ENCODE results near the gene PBX4.
A peak's percentile ranks its signal among the peaks of the same experiment; 100 is the strongest.

Gene PBX4

DNA sequence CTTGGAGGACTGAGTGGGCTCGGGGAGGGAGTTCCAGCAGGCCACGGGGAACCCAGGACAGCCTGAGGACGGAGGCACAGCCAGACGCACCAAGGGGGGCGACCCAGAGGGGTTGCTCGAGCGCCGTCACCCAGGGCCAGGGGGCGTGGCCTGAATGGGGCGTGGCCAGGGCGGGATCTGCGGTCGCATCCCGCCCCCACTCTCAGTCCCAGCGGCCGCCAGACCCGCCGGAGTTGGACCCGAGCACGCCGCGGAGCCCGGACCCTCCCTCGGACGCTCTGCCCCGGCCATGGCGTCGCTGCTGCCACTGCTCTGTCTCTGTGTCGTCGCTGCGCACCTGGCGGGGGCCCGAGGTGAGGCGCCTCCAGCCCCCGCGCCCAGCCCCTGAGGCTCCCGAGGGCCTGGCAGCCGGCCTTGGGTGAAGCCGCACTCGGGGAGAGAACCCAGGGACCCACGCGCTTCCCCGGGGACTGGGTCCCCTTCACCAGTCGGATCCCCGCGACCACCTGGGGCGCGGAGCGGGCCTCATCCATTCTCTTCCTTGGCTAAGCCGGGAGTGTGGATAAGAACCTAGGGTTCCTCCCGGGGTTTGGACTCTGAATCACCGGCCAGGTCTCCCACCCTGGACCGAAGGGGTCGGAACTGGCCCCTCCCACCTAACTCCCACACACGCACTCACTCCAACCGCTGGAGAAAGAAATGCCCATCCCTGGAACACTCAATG lies 80.3 kb downstream of the PBX4 start, which contains the start of gene CILP2:
CILP2 (plus strand) TSS at position 205 of the 724 bp plus-strand sequence; CDS start at position 290, 85 bp downstream.
- DNase-seq: peak; percentile 30

DNA sequence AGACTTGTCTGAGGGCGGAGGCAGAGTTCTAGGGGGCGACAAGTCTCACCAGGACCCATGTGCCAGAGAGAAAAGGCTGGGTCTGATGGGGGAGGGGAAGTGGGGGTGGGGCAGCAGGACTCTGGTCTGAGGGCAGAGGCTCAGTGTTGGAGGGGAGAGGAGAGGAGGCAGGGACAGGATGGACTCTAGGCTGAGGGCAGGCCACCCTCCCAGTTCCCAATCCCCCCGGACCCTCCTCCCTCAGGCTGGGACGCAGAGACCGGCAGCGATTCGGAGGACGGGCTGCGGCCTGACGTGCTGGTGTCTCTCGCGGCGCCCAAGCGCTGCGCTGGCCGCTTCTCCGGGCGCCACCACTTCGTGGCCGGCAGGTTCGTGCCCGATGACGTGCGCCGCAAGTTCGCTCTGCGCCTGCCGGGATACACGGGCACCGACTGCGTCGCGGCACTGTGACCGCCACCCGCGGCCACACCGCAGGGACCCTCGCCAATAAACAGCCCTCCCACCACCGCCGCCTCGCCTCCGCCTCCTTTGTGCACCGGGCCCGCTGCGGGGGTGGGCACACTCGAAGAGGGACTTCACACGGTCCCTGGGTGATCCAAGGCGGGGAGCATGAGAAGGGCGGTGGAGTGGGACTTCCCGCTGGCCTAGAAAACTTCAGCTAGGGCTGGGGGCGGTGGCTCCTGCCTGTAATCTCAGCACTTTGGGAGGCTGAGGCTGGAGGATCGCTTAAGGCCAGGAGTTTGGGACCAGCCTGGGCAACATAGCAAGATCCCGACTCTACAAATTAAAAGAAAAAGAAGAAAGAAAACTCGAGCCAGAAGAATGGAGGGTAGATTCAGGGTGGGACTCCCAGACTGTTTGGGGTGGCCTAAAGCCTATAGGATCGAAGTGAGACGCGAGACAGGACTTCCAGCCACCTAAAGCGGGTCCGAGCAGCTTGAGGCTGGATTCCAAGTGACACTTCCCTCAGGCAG lies 81.1 kb downstream of the PBX4 start:
- DNase-seq: no peak

DNA sequence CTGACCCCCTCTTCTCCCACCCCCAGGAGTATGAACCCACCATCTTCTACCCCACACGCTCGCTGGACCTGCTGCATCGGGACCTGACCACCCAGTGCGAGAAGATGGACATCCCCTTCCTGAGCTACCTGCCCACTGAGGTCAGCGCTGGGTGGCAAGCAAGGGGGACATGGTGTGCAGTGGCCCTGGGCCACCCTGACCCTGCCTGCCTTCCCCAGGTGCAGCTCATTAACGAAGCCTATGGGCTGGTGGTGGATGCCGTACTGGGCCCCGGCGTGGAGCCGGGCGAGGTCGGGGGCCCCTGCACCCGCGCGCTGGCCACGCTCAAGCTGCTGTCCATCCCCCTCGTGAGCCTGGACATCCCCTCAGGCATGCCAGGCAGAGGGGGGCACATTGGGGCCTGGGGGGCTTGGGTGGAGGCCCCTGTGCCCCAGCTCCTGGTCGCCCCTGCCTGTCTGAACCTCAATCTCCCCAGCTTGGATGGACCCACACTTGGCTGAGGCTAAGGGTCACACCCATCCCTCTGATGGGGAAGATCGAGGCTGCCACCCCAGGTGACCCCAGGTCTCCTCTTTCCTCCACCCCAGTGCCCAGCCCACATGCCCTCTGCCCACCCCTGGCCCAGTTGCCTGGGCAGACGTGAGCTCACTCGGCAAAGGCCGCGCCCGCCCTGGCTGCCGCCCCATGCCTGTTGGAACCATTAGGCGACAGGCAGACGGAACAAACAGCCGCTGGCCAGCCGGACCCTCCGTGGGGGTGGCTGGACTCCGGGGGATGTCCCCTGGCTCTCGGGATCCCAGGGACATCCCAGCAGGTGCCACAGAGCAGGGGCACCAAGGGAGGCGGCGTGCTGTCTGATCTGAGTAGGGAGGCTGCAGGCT lies 82.9 kb downstream of the PBX4 start:
- no peak for DNase-seq

DNA sequence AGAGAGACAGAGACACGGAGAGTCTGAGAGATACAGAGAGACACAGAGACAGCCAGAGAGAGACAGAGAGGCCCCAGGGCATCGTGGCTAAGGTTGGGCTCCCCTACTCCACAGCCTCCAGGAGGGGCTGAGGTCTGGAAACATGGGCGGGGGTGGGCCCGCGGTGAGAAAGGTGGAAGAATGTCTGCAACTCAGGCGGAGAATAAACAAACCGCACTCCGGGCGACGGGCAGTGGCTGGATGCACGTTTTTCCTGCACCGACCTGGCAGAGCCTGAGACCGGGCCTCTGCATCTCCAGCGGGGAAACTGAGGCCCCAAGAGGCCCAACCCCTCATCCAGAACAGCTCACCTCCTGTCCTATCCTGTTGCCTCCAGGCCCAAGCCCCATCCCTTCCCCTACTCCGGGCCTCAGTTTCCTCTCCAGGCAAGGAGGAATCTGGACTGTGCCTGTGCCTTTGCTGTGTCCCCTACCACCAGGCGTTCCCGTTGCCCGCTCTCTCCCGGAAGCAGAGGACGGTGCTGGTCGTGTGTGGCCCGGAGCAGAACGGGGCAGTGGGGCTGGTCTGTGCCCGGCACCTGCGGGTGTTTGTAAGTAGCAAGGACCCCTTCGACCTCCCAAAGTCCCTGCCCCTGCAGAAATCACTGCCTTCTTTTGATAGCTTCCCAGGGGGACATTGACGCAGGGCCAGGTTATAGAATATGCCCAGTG lies 83.8 kb downstream of the PBX4 start:
- DNase-seq: no peak

DNA sequence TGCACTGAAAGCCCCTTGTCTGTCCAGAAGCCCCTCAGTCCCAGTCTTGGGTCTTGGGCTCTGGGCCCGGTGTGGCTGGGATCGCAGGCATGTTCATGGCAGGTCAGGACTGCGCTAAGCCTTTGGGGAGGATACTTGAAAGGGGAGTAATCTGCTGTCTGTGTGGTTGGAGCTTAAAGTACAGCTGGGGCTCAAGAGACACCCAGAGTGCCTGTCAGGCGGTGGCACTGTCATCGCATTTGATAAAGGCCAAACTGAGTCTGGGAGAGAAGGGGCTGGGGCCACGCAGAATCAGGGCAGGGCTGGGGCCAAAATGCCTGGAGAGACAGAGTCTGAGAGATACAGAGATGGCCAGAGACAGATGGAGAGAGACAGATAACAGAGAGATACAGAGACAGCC lies 84.6 kb downstream of the PBX4 start:
- no peak for DNase-seq

DNA sequence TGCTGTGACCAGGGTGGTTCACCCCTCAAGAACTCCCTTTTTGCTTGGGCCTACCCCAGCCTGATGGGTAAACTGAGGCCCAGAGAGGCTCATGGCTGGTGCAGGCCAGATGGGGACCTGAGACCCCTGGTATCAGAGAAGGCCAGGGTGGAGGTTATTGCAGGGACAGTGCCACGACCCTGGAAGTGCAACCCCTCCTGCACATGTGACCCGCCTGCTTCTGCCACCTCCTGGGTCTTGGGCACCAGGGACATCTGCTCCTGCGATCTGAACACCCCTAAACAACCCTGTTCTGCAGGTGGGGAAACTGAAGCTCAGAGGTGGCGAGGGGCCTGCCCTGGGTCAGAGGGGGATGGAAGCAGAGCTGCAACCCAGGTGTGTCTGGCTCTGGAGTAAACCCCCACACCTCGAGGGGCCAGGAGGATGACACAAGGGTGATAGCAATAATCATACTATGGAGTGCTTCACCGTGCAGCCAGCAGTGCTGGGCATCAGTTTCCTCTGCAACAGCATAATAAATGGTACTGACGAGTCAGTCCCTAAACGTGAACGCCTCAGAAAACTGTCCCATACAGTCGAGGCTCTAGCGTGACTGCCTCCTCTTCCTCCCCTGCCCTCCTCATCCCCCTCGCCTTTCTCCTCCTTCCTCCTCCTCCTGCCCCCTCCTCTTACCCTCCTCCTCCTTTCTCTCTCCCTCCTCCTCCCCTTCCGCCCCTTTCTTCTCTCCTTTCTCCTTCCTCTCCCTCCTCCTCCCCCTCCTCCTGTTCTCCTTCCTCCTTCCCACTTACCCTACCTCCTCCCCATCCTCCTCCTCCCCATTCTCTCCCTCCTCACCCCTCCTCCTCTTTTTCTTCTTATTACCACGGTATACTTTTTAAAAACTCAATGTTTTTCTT lies 85.4 kb downstream of the PBX4 start:
- no peak for DNase-seq

DNA sequence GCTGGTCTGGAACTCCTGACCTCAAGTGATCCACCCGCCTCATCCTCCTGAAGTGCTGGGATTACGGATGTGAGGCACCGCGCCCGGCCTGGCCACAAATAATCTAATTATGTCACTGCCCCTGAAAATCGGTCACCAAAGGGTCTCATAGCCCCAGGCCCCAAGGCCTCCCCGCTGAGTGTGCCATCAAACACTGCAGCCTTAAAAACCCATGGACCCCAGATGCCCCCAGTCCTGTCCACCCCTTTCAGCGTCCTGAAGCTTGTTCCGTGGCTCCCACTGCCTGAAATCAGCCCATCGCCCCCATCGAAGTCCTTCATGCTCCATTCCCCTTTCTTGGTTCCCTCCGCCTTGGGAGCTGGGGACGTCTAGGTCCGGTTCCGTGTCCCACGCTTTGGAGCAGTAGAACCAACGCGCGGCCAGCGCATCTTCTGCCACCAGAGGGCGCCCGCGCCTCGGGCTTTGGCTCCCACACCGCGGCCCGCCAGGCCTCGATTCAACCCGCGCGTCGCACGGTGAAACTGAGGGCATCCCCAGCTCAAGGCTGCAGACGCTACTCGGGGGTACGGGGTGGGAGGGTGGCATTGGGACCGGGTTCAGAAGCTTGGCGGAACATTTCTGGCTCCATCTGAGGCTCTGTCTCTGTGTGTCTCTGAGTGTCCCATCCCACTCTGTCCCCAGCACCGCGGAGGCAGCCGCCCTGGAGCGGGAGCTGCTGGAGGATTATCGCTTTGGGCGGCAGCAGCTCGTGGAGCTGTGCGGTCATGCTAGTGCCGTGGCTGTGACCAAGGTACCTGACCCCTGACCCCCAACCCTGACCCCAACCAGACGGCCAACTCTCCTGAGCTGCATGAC lies 86.3 kb downstream of the PBX4 start:
- DNase-seq: peak; percentile 85

DNA sequence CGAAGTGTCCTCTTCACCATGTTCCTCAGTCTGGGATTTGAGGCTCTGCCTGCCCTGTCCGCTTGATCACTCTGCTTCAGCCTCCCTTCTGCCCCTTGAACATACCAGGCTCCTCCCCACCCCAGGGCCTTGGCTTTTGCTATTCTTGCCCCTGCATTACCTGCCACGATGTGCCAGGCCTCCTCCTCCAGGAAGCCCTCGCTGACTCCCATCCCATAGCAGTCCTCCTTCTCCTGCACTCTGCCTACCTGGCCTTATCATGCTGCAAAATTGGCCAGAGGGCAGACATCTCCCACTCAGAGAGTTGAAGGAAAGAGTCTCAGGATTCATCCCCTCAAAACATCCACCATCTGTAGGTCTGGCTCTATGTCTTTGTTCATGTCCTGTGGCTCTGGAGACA lies 87.6 kb downstream of the PBX4 start:
- no peak for DNase-seq

DNA sequence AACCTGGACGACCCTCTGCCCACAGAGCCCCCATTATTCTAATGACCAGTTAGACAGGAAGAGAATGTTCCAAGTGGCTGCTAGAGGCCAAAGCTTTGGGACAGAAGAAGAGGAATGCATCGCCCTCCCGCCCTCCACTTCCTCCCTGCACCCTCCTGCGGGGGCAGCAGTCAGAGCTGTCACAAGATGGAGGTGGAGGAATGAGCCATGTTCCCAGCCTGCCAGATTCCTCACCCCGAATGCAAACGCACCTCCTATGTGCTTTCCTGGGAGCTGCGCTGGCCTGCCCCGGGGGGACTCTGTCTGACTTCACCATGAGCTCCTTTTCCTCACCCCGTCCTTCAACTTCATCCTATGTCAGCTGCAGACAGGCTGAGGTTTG lies 88.1 kb downstream of the PBX4 start:
- no peak for DNase-seq

DNA sequence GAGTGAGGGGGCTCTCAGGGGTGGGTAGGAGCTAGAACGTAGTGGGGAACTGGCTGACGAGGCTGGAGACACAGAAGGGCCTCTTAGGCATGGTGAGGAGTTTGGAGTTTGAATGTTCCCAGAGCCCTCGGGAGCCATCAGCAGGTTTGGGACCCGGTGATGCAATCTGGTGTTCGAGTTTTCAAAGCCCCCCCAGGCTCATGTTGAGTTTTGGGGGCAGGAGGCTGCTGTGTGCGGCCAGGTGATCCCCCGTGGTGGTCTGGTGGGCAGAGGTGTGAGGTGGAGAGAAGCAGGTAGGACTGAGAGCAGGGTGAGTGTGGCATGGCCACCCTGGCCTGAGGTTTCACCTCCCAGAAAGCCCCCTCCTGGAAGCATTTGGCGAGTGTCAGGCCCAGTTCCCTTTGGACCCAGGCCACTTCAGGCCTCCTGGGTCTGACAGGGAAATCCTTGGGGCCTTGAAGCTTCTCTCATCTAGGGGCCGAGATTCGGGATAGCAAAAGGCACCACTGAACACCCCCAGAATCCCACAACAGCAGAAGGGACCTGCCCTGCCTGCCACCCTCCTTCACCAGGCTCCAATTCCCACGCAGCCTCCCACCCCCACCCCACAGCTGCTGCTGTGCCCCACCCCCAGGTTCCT lies 88.6 kb downstream of the PBX4 start:
- DNase-seq: no peak

DNA sequence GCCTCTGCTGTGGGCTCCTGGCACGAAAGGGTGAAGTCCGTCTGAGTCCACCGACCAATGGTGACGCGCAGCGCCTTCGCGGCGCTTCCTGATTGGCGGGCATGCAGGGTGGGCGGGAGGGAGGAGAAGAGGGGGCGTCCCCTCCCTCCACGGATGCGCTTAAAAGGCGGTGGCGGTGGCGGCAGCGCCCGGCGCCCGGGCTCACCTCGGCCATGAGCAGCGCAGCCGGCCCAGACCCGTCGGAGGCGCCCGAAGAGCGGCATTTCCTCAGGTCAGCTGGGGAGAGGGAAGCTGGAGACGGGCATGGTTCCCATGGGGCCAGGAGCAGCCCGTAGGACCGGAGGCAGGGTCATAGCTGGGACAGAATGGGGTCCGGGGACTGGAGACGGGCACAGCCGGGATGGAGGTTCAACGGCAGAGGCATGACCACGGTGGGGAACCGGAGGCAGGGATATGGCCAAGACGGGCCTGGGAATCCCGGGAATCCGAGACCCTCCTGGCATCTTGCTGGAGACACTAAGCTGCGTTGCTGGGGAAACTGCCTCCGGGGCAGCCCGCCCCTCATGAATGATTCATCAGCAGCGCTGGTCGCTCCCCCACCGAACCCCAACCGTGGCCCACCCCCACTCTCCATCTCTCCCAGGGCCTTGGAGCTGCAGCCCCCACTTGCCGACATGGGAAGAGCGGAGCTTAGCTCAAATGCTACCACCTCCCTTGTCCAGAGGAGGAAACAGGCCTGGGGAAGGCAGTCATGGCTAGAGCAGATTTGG lies 89.6 kb downstream of the PBX4 start, which contains the start of gene YJEFN3:
YJEFN3 (plus strand) TSS at position 191 of the 770 bp plus-strand sequence; CDS start at position 213, 22 bp downstream.
- DNase-seq: no peak

DNA sequence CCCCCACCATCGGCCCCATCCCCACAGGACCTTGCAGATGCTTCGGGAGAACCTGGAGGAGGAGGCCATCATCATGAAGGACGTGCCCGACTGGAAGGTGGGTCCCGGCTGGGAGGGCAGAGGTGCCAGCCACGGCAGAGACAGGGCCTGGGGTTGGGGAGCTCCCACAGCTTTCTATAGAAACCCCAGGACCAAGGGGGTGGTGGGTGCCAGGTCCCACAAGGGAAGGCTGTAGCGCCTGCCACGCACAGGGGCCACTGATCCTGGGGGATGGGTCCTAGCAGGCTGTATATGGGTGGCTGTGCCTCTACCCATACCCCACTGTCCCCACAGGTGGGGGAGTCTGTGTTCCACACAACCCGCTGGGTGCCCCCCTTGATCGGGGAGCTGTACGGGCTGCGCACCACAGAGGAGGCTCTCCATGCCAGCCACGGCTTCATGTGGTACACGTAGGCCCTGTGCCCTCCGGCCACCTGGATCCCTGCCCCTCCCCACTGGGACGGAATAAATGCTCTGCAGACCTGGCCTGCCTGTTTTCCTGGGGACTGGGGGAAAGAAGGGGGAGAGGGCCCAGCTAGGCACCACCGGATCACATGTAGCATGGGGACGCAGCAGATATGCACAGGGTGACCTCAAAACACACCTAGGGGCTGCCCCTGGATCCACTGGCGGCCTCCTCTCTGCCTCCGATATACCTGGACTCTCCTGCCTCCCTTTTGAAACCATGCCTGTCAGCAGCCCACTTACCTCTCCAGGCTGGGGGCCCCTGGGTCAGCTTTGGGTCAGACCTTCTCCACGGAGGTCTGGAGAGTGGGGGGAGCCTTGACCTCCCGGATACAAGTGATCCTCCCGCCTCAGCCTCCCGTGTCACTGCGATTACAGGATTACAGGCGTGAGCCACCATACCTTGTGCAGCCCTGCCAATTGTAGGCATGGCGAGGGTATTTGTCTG lies 90.5 kb downstream of the PBX4 start:
- DNase-seq: no peak

DNA sequence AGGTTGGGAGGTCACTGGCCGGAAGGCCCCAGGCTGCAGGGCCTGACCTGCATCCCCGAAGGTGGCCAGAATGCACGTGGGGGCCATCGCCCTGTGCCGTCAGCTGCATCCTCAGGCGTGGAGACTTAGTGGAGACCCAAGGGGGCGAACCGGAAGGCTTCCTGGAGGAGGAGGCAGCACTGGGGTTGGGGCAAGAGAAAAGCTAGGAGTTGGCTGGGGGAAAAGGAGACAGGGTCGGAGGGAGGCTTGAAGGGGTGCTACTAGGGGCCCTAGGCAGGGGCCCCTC lies 91.2 kb downstream of the PBX4 start:
- DNase-seq: no peak

DNA sequence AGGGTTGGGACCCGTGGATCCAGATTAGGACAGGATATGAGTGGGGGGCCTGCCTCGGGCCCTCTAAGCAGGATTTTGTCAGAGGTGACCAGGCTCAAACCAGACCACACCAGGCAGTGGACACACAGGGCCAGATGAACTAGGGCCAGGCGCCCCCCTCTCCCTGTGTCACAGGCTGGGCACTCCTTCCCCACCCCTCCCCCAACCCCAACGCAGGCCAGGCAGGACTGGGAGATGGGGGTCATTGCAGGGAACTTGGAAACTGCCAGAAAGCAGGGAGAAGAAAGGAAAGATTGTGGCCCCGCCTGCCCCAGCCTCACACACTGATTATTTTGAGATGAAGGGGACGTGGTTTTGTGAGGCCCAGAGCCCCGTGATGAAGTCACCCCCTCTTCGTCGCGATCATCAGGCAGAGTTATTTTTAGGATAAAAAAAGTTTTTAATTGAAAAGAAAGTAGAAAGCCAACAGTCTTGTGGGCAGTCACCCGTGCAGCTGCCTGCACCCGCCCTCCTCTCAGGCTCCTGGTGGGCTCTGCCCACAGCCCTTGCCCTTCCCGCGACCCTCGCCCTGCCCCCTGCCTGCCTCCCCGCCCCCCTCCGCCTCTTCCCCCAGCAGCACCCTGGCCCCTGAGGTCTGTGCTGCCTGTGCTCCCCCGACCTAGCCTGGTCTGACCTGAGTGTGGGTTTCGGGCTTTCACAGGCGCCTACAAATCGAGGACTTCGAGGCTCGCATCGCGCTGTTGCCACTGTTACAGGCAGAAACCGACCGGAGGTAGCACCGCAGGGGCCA lies 91.7 kb downstream of the PBX4 start:
- no peak for DNase-seq

DNA sequence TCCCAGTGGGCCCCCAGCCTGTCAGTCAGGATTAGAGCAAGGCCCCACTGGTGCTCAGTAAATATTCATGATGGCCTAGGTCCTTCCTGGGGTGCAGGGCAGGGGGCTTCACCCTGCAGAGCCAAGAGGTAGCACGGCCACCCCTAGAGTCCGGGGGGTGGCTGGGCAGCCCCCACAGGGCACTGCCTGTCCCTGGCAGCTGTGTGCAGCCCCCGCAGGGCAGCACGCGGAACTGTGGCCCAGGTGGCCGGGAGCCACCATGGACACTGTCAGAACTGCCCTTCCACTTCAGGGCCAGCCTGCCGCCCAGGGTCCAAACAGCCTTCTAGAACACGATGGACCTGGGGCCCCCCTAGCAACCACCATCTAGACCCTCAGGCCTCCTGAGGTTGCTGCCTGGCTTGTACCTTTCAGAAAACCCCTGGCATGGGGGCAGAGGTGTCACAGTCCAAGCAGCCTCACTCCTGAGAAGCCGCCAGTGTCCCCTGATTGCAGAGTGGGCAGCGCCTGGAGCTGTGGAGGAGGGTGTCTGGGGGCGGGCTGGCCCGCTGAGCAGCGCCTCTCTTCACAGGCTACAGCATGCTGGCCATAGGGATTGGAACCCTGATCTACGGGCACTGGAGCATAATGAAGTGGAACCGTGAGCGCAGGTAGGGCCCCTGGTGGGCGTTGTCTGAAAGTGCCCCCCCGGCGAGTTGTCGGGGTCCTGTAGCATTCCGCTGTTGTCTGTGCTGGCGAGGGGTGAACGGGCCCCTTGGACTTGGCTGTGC lies 92.7 kb downstream of the PBX4 start:
- DNase-seq: no peak

DNA sequence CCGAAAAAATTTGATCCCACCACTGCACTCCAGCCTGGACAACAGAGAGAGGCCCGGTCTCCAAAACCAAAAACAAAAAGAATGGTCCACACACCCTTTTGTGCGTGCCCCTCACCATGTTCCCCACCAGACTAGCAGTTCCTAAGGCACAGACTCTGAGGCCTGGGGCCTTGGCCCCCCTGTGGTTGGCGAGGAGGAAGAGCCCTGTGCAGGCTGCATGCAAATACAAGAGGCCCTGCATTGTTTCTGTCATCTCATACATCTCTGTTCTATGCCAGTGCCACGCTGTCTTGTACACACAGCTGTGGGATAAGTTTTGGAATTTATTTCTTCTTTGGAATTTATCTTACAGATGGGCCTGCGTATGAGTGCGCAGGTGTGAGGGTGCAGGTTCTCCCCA lies 94.4 kb downstream of the PBX4 start:
- no peak for DNase-seq

Data from effector CD4-positive, alpha-beta T cell (primary cell).